ENCODE measurements around the gene PLD3. TPM values are rescaled to one million over a fixed set of nuclear protein-coding genes. Genes with fewer than 3 reads are reported as not detected.

PLD3 gene
- total RNA-seq, 1 donor from 2014 or later, result 208 TPM

DNA sequence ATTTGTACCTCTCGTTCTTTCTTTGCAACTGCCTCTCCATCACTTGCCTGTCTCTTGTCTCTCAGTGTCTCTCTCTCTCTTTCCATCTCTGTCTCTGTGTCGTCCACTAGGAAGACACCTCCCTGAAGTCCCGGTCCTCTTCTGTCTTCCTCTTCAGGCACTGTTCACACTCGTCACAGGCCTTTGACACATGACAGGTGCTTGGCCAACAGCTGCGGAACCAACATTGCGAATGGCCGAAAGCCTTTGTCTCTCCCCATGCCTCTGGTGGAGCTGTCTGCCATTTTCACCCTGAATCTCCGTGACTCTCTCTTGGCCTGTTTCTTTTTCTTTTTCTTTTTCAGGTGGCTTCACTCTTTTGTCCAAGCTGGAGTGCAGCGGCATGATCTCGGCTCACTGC is 38.7 kb downstream of the PLD3 start:
- no peak for DNase-seq (ENCODE audit: low read depth, low spot score)
- H3K36me3 Mint-ChIP-seq (ENCODE audit: low read depth), result no peaks in the 10 kb centered on the region
- H3K27ac Mint-ChIP-seq (ENCODE audit: unreplicated experiment), result no peak overlapping the region
- TF ChIP-seq CTCF (conservative IDR thresholded peaks at IDR 0.05), result no peak
- no peaks in the 10 kb centered on the region for H3K4me1 Mint-ChIP-seq
- H3K27me3 Mint-ChIP-seq (ENCODE audit: low read depth), result no peaks in the 10 kb centered on the region
- H3K4me3 Mint-ChIP-seq, result no peak overlapping the region
- no peaks in the 10 kb centered on the region for H3K9me3 Mint-ChIP-seq

DNA sequence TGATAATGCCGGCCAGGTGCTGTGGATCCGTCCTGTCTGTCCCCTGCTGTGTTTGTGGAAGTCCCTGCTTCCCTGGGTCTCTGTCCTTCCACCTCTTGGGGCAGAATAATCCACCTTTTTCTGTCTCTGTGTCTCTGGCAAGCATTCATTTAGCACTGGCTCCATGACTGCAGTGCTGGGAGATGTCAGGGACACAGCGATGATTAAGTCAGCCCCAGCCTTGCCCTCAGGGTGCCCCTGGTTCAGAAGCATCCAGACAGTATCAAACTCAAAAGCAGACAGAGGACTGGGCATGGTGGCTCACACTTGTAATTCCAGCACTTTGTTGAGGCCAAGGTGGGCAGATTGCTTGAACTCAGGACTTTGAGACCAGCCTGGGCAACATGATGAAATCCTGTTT is 40.0 kb downstream of the PLD3 start:
- DNase-seq (ENCODE audit: low read depth, low spot score), result no peak
- no peaks in the 10 kb centered on the region for H3K27me3 Mint-ChIP-seq (ENCODE audit: low read depth)
- H3K36me3 Mint-ChIP-seq (ENCODE audit: low read depth), result no peaks in the 10 kb centered on the region
- H3K9me3 Mint-ChIP-seq, result no peaks in the 10 kb centered on the region
- H3K27ac Mint-ChIP-seq (ENCODE audit: unreplicated experiment), result no peak overlapping the region
- no peak for TF ChIP-seq CTCF (conservative IDR thresholded peaks at IDR 0.05)
- no peak overlapping the region for H3K4me3 Mint-ChIP-seq
- H3K4me1 Mint-ChIP-seq, result no peaks in the 10 kb centered on the region

DNA sequence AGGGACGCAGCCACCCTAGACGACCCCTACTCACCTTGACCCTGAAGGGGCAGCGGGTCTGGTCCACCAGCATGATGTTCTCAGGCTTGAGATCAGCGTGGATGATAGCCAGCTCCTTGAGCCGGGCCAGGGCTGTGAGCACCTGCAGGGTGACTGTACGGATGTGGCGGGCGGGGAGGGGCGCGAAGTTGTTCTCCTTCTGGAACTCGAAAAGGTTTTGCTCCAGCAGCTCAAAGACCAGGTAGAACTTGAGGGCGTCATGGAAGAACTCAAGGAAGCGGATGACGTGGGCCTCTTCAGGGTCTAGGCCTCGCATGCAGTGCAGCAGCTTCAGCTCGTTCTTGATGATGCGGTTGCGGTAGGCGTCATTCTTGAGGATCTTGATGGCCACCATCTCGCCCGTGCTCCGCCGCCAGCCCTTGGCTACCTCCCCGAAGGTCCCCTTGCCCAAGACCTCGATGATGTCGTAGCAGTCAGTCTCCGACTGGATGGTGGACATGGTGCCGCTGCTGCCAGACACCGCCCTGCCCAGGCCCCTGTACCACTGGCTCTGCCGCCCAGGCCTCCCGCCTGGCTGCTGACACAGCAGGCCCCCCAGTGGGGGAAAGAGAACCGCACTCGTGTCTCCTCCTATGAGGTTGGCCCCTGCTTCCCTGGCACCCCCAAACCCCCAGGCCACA is 41.0 kb downstream of the PLD3 start:
- no peak for DNase-seq (ENCODE audit: low read depth, low spot score)
- no peaks in the 10 kb centered on the region for H3K27me3 Mint-ChIP-seq (ENCODE audit: low read depth)
- H3K4me3 Mint-ChIP-seq, result no peak overlapping the region
- no peaks in the 10 kb centered on the region for H3K9me3 Mint-ChIP-seq
- no peaks in the 10 kb centered on the region for H3K36me3 Mint-ChIP-seq (ENCODE audit: low read depth)
- H3K4me1 Mint-ChIP-seq, result no peaks in the 10 kb centered on the region
- no peak overlapping the region for H3K27ac Mint-ChIP-seq (ENCODE audit: unreplicated experiment)
- no peak for TF ChIP-seq CTCF (conservative IDR thresholded peaks at IDR 0.05)

DNA sequence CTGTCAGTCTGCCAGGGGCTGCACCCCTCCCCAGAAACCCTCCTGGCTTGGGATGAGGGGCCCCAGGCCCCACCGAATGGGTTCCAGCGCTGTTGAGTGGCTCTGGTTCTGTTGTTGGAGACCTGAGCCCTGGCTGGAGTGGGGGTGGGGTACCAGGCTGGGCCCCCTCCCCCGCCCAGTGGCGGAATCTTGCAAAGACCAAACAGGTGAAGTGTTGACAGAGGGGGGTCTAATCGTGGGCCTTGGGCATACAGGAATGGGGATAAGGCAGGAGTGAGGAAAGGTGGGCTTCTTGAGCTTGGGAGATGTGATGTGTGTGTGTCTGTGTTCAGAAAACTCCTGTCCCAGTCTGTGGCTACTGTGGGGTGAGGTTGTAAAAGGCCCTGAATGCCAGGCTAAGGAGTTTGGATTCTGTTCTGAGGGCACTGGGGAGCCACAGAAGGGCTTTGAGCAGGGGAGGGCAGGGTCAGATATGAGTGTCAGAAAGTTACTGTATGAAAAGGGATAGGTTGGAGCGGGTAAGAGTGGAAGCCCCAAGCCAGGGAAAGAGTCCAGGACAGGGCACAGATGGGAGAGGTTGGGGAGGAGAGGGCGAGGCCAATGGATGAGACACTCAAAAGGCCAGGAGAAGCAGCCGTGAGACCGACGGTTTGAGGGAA is 41.7 kb downstream of the PLD3 start, which contains the start of gene HIPK4:
Gene HIPK4, minus strand, starts transcription at position 98 of the 659 bp plus-strand sequence. CDS start 279 bp downstream, outside the sequence.
- H3K9me3 Mint-ChIP-seq, result no peaks in the 10 kb centered on the region
- no peaks in the 10 kb centered on the region for H3K4me1 Mint-ChIP-seq
- H3K27ac Mint-ChIP-seq (ENCODE audit: unreplicated experiment), result no peak within 1 kb of the TSS
- H3K27me3 Mint-ChIP-seq (ENCODE audit: low read depth), result no peaks in the 10 kb centered on the region
- no peaks in the 10 kb centered on the region for H3K36me3 Mint-ChIP-seq (ENCODE audit: low read depth)
- no peak for TF ChIP-seq CTCF (conservative IDR thresholded peaks at IDR 0.05)
- no peak for DNase-seq (ENCODE audit: low read depth, low spot score)
- H3K4me3 Mint-ChIP-seq, result no peak within 1 kb of the TSS

- H3K27ac Mint-ChIP-seq (ENCODE audit: unreplicated experiment), result no peak overlapping the region
- TF ChIP-seq CTCF (conservative IDR thresholded peaks at IDR 0.05), result no peak
- H3K36me3 Mint-ChIP-seq (ENCODE audit: low read depth), result no peaks in the 10 kb centered on the region
- no peak for DNase-seq (ENCODE audit: low read depth, low spot score)
- no peaks in the 10 kb centered on the region for H3K27me3 Mint-ChIP-seq (ENCODE audit: low read depth)
- H3K4me3 Mint-ChIP-seq, result no peak overlapping the region
- no peaks in the 10 kb centered on the region for H3K9me3 Mint-ChIP-seq
- H3K4me1 Mint-ChIP-seq, result no peaks in the 10 kb centered on the region
Observed at GRCh38 chr19:40392123-40392522, 43.6 kb downstream of the PLD3 start.
